GOT3 (cell line): ENCODE data around the gene LTK.

Source experiments
- DNase-seq: peaks from one replicate; lab custom pipeline; 2025; ENCODE audit warnings: mixed read lengths; lab: John Stamatoyannopoulos, UW

Gene LTK

DNA sequence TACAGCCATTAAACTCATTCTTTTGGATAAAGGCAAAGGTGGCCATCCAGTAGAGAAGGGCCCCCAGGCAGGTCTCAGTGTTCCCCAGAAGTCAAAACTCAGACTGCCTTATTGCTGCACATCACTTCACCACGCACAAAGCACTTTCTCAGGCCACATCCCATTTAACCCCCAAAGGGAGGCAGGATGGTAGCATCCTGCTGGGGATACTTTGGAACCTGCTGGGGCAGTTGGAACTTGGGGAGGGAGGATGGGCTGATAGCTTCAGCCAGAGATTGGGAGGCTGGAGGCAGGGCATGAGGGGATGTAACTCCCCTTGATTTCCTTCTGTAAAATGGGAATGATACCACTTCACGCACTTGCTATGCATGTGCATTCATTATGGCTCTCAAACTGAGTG, 15.0 kb downstream of the LTK start:
- no peak for DNase-seq

DNA sequence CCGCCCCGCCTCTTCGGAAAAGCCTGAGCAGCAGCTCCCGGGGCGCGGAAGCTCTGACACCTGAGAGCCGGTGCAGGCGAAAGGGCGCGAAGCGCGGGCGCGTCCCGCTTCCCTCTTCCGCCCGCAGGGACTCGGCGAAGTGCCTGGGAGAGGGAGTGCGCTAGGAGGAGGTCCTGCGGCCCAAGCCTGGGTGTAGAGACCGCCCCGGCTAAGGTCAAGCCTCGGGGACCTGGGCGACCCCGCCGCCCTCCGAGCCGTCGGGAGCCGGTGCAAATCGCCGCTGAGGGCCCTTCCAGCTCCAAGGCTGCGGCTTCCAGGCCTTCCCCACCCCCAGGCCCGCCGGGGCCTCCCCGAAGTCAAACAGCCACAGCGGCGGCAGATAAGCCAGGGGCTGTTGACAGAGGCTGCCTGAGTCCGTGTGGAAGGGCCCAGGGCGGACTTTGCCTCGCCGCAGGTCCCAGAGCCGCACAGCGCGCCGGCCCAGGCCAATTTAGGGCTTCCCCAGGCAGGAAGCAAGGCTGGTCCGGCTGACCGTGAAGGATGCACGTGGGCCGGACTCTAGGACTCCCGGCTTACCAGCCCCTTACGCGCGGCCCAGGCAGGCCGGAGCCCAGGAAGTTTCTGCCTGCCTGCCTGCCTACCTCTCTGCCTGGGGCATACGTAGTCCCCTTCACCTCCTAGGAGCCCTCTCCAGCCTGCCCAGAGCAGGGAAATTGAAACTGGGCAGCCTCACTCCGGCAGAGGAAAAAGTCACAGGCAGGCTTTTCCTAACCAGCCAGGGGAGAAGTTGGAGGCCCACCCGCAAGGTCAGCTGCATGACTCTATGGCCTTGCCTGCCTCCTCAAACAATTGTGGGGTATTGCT, 17.7 kb downstream of the LTK start:
- DNase-seq: no peak

DNA sequence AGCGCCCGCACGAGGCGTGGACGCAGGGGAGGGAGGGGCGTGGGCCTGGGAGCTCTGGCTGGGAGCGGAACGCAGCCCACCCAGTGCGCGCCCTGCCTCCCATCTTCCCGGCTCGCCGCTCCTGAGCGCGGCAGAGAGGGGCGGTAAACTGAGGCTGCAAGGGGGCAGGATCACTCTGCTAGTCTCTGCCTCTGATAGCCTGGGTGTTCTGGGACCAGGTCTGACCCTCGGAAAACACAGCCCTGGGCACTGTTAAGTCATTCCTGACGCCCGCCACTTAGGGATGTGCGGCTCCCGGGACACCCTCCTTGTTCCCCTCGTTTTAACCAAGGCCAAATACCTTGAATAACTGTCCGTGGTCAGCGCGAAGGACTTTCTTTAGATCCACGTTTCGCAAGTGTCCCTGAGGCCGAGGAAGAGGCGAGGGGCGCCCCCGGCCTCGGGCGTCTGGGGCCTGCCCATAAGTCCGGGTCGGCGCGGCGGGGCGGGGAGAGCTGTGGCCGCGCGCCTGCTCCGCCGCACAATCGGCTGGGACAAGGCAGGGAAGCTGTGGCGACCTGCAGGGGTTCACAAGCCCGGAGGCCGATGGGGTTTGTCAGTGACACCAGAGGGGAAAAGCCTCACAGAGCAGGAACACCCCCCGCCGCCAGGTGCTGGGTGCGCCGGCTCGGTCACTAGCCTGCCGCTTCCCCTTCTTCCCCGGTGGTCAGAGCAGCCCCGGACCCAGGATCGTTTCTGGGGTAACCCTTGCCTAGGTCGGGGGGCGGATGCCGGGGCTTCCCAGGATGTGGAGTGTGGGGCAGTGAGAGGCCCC, 18.5 kb downstream of the LTK start:
- DNase-seq: no peak

DNA sequence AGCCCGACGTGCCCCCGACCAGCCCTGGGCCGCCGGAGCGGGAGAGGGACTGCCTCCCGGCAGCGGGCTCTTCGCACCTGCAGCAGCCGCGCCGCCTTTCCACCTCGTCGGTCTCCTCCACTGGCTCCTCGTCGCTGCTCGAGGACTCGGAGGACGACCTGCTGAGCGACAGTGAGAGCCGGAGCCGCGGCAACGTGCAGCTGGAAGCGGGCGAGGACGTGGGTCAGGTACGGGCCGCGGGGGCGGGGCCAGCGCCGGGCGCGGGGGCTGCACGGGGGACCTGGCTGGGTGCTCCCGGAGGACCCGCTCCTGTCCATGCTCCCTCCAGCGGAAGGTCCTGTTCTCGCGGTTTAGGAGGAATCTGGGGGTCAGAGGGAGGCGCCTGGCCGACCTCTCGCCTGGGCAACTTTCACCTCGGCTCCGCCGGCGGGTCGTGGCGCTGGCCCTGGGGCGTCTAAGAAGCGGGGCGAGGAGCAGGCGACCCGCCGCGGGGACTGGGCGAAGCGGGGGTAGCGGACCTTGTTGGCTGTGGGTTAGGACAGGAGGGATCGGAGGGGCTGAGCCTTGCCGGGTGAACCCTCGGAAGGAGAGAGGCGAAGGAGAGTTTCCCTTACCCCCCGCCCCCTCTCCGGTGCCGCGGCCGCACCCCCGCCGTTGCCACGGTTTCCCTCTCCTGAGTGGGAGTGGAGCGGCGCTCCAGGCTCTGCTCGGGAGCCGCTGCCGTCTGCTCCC, 19.3 kb downstream of the LTK start:
- DNase-seq: no peak

DNA sequence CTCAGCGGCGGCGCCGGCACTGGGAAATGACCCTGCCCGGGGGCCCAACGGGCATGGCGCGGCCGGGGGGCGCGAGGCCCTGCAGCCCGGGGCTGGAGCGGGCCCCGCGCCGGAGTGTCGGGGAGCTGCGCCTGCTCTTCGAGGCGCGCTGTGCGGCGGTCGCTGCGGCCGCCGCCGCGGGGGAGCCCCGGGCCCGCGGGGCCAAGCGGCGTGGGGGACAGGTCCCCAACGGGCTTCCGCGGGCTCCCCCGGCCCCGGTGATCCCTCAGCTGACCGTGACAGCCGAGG, 19.8 kb downstream of the LTK start:
- no peak for DNase-seq

DNA sequence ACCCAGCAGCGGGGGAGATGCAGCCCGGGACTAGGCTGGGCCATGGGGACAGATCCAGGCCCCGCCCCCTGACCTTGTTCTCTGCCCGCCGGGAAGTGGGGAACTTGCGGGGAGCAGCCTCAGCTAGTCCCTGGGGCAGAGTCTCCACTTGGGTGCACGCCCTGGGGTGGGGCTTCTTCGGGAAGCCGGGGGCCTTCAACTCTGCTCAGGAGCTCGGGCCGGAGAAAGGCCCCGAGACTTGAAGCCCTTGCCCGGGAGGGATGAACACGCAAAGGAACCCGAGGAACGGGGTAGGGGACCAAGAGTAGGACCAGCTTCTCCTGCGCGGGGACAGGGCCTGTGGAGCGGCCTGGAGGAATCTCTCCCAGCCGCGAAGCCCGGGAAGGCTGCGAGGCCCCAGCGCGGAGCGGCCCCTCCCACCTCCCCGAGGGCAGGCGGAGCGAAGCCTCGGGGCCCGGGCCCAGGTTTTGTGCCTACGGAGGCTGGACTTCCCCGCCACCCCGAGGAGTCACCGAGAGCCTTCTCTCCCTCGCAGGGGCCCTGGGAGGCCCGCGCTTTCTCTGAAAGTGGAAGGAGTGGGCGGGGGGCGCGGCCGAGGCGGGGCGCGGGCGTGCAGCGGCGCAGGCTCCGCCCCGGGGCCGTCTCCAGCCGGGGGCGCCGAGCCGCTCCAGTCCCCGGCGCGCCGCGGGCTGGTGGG, 20.3 kb downstream of the LTK start, which contains the start of gene ITPKA:
TSS of gene ITPKA (plus strand) at position 670 of the 697 bp plus-strand sequence. CDS start 54 bp downstream, outside the sequence.
- peak; percentile 46 for DNase-seq

DNA sequence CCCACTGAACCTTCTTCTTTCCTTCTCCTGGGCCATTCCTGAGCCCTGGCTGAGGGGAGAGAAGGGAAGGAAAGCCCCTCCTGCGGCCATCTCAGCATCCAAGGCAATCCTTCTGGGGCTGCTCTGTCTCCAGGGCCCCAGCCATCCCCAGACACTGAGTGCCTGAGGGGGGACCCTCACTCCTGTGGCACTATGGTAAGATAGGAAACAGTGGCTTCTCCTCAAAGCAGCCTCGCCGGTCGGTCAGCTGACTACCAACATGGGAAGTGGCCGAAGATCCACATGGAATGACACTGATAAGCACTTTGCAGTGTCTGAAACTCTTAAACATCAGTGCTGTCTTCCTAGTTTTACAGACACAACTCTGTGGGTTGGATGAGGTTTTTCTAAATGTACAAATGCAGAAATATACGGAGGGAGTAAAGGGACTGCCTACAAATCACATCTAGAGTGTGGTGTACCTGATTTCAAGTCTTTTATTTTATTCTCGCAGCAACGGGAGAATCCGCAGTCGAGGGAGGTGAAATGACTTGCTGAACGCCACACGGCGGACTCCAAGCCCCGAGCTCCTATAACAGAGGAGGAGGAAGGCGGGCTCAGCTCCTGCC, 20.9 kb downstream of the LTK start:
- DNase-seq: no peak

DNA sequence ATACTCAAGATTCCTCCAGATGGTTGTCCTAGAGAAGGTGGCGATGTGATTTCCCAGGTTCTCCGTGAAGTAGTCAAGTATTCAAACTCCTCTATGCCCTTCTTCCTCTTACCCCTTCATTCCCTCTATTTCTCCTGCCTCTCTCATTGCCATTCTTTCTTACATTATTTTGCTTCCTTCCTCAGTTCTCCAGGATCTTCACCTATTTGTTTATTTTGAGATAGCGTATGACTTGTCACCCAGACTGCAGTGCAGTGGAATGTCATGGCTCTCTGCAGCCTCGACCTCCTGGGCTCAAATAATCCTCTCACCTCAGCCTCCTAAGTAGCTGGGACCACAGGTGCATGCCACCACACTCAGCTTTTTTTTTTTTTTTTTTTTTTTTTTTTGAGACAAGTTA, 21.7 kb downstream of the LTK start:
- no peak for DNase-seq

DNA sequence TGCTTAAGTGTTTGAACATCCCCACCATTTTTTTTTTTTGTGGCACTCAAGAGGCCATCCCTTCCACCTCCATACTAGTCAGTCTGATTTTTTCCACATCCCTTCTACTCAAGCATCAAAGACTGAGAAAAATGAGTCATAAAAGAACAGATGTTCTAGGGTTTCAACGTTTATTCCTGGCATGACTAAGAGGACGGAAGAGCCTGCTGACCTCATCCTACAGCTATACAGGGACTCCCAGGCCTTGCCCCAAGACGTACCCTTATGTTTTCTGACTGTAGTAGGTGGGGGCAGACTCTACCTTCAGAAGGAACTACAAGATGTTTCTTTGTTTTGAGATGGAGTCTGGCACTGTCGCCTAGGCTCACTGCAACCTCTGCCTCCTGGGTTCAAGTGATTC, 23.3 kb downstream of the LTK start:
- peak; percentile 13 for DNase-seq

DNA sequence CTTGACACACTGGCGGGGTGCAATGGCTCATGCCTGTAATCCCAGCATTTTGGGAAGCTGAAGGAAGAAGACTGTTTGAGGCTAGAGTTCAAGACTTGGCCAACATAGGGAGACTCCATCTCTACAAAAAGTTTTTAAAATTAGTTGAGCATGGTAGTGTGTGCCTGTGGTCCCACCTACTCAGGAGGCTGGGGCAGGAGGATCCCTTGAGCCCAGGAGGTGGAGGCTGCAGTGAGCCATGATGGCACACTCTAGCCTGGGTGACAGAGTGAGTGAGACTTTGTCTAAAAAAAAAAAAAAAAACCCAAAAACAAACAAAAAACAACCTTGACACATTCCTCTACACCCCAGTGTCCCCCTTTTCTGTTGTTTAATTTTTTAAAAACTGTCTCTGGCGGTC, 24.0 kb downstream of the LTK start:
- DNase-seq: no peak

DNA sequence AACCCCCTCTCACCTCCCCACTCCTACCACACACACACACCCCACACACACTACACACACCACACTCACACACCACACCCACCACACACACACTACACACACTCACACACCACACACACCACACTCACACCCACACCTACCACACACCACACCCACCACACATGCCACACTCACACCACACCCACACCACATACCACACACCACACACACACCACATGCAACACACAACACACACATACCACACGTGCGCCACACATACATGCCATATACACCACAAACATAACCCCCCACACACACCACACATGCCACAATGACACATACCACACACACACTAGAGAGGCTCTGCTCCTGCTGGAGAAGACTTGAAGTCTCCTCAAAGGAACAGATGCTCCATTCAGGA, 25.8 kb downstream of the LTK start:
- DNase-seq: no peak

DNA sequence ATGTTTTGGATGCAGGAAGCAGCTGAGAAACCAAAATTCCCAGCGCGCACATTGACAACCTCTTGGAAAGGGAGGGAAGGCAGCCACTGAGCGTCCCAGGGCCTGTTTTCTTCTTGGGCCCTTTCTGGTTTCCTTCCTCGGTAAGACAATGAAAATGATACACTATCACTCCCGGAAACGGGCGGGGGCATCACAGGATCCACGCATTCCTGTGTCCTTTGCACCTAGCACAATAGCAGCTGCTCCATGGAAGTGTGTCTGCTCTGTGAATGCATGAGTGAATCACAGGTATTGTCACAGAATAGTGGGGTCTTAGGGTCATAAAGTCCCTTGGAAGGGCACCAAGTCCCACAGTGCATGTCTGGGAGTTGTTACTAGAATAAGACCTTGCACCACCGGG, 26.2 kb downstream of the LTK start:
- DNase-seq: no peak

DNA sequence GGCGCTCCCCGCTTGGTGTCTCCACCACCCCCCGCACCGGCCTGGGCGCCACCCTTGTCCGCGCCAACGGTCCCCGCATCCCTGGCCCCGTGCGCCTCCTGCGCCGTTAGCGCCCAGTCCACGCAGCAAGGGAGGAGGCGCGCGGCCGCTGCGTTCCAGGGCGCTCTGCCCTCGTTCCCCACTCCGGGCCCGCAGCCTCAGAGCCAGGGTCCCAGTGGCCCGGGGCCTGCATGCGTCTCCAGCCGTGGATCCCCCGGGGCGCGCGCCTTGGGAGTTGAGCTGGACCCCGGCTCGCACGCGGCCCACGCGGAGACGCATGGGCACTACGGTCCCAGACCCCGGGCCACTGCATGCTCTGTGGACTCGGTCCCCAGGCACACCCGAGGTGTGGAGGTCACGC, 27.3 kb downstream of the LTK start:
- DNase-seq: no peak

DNA sequence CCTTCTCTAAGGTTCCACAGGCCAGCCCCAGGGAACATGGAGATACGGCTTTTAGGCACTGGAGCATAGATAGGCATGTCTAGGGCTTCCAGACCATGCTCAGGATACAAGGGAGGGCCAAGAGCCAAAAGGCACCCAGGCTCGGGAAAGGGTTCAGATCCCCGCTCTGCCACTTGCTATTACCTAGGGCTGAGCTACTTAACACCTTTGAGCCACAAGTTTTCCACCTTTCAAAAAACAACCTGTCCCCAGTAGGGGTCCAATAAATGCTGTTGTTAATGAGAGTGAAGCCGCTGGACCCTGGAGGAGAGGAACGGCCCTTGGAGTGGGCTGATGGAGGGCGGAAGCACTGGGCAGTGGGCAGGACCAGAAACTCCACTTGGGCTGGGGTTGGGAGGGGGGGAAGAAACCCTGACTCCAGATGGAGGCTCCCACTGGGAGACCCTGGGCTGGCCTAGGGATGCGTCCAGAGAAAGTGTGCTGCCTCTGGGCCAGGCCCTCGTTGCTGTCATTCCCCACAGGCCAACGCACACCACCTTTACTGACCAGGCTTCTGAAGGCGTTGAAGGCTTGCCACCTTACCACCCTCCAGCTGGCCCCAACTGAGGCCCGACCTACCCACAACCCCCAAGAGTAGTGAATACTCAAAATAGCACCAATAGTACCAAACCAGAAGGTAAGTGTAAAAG, 28.5 kb downstream of the LTK start:
- no peak for DNase-seq

DNA sequence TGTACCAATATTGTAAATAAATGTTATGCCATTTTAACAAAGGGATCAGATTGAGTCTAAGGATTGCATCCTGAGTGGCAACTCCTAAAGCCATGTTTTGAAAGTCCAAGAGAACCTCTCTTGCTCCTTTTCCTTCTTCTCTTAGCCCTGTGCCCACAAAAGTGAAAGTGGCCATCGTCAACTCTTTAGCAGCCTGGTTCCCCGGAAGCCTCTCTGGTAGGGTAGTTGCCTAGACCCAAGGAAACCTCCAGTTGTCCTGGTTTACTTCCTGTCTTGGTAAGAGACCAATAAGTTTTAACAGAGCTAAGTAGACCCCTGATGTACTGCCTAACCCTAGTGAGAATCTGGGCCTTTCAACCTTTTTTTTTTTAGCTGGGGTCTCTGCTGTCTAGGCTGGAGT, 30.1 kb downstream of the LTK start:
- DNase-seq: no peak

DNA sequence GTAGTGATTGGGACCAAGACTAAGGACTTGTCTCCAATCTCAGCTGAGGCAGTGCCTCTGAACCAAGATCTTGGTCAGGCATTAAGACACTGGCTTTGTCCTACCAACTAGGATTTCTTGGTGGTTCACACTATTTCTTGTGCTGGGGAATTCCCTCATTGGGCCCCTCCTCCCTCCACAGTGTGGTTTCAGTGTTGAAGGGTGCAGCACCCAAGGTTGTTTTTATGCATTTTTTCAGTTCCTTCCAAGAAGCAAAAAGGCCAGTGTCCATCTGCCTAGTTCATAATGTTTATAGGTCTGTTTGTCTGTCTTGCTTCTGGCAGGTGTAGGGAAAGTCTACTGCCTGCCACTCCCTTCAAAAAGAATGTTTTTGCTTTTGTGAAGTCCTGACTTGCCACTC, 30.5 kb downstream of the LTK start:
- DNase-seq: no peak

DNA sequence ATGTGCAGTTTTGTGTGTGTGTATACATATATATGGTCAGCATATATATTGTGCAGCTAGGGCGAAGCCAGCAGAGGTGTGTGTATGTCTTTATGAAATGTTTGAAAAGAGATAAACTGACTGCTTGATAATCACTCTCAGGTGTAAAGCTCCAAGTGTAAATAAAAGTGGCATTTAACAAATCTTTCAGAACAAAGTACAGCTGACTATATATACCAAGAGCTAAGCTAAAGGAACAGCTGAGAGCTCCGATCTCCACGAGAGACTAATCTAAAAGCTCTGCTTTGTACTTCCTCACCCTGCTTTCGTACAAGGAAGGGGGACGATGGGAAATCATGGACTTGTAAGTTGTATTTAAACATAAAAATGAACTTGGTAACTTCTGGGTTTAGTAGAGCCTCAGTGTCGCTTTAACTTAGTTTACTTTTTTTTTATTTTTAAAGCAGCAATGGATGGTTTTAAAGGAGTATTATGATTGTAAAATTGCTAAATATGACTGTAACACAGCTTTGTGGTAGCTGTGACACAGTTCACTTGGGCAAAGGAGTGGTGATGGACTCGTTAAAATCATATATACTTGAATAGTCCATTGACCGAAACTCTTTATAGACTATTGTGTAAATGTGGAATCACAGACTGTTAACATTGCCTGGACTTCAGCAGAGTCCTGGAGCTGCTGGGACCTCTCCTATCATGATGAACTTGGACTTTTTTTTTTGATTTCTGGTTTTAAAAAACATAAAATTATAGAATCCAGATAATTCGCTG, 31.3 kb downstream of the LTK start:
- DNase-seq: no peak

DNA sequence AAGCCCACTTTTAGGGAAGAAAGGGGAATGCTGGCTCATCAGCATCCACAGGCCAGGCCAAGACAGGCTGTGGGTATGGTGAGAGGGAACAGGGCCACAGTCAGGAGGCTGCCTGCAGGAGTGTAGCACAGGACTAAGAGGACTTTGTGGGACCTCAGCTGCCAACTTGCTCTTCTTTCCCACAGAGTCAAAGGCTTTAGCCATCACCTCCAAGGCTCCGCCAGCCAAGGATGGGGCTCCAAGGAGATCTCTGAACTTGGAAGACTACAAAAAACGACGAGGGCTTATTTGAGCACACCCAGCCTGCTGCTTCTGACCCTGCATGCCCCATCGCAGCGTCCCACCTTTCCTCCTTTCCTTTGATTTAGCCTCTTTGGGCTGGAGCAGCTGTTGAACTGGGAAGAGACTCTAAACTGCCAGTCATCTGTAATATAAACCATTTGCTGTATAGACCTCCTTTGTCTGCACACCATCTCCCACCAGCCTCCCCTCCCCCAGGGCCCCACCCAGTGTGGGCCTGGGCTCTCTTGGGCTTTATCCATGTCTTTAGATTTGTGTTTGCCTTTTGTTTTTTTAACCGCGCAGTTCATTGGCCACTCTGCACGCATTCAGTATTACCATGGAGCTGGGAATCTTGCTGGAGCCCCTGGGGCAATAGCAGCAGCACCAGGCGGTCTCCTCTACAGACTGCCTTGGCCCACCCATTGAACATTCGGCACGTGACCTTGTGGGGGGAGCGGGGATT, 33.1 kb downstream of the LTK start:
- no peak for DNase-seq

DNA sequence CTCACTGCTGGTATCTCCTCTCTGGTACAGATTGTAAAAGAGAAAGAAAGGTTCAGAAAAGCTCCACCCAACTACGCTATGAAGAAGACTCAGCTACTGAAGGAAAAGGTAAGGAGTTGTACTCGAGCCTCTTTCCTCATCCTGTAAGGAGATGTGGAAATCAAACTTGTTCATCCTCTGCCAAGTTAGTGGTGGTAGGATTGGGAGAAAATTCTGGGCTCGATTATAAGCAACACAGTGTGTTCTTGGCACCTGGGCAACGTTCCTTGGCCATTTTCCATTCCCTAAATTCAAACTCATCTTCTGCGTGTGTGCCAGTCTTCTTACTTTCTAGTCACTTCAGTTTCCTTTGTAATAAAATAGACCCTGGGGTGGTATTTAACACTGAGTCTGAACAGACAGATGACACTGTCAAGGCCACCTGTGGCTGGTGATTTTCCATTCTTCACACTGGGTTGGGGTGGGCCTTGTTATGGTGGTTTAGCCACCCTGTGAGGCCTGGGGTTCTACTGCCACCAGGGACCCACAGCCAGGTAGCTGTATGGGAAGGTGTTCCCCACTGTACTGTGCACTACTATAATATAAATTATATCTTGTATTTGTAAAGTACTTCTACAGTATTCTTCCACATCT, 37.1 kb downstream of the LTK start:
- no peak for DNase-seq
